ENCODE measurements around the gene CCSER2. TPM values are rescaled to one million over a fixed set of nuclear protein-coding genes. Genes with fewer than 3 reads are reported as not detected.

The CCSER2 gene
- total RNA-seq, 2 experiments from 2014 or later: 86.4 to 93.1 TPM

DNA sequence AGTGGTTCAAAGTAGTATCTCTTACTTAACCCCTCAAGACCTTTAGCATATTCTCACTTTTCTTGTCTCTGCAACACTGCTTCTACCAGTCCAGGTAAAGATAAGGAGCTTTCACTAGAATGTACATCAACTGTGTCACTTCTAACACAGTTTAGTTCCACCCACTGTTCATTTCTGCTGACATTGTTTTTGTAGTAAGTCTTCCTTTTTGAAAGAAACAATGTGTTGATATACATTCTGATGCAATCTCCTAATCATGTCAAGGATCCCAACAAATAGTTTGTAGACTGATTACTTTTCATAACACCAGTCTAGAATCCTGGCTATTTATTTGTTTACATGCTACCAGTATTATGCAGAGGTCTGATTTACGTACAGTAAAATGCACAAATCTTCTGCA lies 47.5 kb downstream of the CCSER2 start:
- Mint-ChIP-seq H3K27ac (no peak overlapping the region), H3K27me3 (no peaks in the 10 kb centered on the region), H3K4me3 (no peak overlapping the region), H3K9me3 (no peaks in the 10 kb centered on the region), H3K36me3 (ENCODE audit: low read depth) (peaks cover 58% of the 10 kb centered on the region), H3K4me1 (peaks cover 37% of the 10 kb centered on the region)
- CTCF ChIA-PET: interaction anchor here (0.7 kb wide), 1 partner anchor 50 kb away, joined by 3 read pairs; no protein-coding TSS in a partner anchor
- no peak for DNase-seq
- POLR2A ChIA-PET: interaction anchor here (0.6 kb wide), 1 partner anchor 97 kb away, joined by 3 read pairs; no protein-coding TSS in a partner anchor

DNA sequence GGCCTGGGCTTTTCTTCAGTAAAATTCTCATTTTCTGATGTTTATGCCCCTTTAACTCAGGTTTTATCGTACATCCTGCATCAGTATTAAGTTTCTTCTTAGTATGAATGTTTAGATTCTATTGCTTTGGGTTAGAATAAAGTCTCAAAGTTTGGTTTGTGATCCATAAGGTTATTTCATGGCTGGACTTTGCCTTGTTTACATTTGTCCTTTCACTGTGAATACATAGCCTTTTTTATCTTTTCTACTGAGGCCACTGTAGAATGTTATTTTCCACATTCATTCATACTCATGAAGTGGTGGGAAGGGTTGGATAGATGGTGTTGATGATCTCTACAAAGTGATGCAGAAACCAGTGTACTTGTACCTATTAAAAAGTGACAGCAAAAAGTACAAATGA lies 59.8 kb downstream of the CCSER2 start:
- POLR2A ChIA-PET: no interaction called here
- CTCF ChIA-PET: no interaction called here
- H3K4me3 Mint-ChIP-seq: no peak overlapping the region
- H3K27ac Mint-ChIP-seq: no peak overlapping the region
- peaks cover 4% of the 10 kb centered on the region for H3K4me1 Mint-ChIP-seq
- peaks cover 16% of the 10 kb centered on the region for H3K9me3 Mint-ChIP-seq
- H3K27me3 Mint-ChIP-seq: no peaks in the 10 kb centered on the region
- H3K36me3 Mint-ChIP-seq (ENCODE audit: low read depth): peaks cover 63% of the 10 kb centered on the region
- DNase-seq: no peak

DNA sequence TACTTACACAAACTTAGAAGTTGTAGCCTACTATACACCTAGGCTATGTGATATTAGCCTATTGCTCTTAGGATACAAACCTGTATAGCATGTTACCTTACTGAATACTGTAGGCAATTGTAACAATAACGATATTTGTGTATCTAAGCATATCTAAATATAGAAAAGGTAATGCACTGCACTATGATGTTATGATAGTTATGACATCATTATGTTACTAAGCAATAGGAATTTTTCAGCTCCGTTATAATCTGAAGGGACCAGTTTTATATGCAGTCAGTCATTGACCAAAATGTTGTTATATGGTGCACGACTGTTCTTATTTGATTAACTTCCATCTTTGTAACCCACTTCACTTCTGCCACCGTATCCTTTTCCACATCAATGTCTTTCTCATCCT lies 62.0 kb downstream of the CCSER2 start:
- H3K27ac Mint-ChIP-seq: no peak overlapping the region

DNA sequence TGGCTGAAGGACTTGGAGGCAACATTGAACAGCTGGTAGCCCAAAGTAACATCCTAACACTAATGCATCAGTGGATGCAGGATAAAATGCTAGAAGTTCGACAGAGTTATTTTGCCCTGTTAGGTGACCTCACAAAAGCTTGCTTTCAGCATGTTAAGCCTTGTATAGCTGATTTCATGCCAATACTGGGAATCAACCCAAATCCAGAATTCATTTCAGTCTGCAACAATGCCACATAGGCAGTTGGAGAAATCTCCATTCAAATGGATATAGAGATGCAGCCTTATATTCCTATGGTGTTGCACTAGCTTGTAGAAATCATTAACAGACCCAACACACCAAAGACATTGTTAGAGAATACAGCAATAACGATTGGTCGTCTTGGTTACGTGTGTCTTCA lies 62.9 kb downstream of the CCSER2 start:
- CTCF ChIA-PET: no interaction called here
- Mint-ChIP-seq H3K4me3 (no peak overlapping the region), H3K27me3 (no peaks in the 10 kb centered on the region), H3K4me1 (peaks cover 4% of the 10 kb centered on the region), H3K9me3 (peaks cover 5% of the 10 kb centered on the region), H3K27ac (no peak overlapping the region), H3K36me3 (ENCODE audit: low read depth) (peaks cover 51% of the 10 kb centered on the region)
- POLR2A ChIA-PET: no interaction called here
- DNase-seq: no peak

More for the DNA sequence above, 62.0 kb downstream of the CCSER2 start:
- H3K9me3 Mint-ChIP-seq: peaks cover 5% of the 10 kb centered on the region
- POLR2A ChIA-PET: no interaction called here
- H3K36me3 Mint-ChIP-seq (ENCODE audit: low read depth): peaks cover 50% of the 10 kb centered on the region
- no peak for DNase-seq
- H3K4me1 Mint-ChIP-seq: peaks cover 4% of the 10 kb centered on the region
- CTCF ChIA-PET: no interaction called here
- H3K4me3 Mint-ChIP-seq: no peak overlapping the region
- no peaks in the 10 kb centered on the region for H3K27me3 Mint-ChIP-seq

DNA sequence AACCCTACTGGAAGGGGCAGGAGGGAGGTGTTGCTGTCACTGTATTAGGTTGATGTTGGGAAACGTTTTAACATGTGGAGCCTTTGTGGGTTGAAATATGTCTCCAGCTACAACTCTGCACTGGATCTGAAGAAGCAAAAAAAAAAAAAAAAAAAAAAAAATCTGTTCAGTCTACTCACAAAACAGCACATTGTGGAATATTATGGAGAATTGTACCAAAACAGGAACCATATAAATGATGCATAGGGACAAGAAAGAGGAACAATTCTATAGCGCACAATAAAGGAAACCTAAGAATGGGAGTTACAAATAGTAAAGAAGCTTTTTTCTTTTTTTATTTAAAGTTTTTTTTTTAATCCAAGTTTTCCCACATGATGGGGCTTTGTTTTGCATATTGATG lies 63.8 kb downstream of the CCSER2 start:
- DNase-seq: no peak
- Mint-ChIP-seq H3K9me3 (peaks cover 4% of the 10 kb centered on the region), H3K4me1 (peaks cover 2% of the 10 kb centered on the region), H3K36me3 (ENCODE audit: low read depth) (peaks cover 51% of the 10 kb centered on the region), H3K4me3 (no peak overlapping the region), H3K27ac (no peak overlapping the region), H3K27me3 (no peaks in the 10 kb centered on the region)
- POLR2A ChIA-PET: no interaction called here
- CTCF ChIA-PET: no interaction called here

DNA sequence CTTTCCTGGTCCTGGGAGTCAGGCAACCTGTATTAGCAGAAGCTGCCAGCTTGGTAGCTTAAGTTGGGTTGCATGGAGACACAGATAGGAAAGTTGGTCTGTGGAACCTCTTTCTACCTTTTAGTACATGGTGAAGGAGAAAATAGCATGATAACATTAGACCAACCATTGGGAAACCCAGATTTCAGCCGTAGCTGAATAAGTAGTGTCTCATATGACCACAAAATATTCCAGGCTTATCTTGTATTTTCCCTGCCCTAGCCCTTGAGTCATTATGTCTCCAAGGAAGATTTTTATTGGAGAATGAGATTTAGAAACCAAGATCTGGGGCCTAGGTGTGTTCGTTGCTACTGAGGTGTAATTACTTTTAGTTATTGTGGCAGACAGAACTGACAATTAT lies 67.2 kb downstream of the CCSER2 start:
- H3K36me3 Mint-ChIP-seq (ENCODE audit: low read depth): peaks cover 57% of the 10 kb centered on the region
- H3K9me3 Mint-ChIP-seq: peaks cover 9% of the 10 kb centered on the region

DNA sequence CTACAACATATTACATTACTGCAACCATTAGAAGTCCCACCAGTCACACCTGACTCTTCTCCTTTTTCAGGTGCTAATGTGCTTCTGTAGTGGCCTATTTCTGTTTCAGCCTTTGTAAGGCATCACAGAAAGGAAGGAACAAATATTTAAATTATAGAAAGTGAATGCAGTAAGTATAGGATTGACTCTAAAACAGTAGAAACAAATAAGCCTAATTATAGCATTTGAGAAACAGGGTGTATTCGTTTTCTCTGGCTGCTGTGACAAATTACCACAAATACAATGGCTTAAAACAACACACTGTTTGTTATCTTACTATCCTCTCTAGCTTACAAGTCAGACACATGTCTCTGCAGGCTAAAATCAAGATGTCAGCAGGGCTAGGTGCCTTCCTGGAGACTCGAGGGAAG lies 69.4 kb downstream of the CCSER2 start:
- Mint-ChIP-seq H3K4me1 (peaks cover 5% of the 10 kb centered on the region), H3K9me3 (peaks cover 9% of the 10 kb centered on the region), H3K27me3 (no peaks in the 10 kb centered on the region), H3K4me3 (no peak overlapping the region), H3K27ac (no peak overlapping the region), H3K36me3 (ENCODE audit: low read depth) (peaks cover 65% of the 10 kb centered on the region)
- ChIA-PET CTCF (interaction anchor here (0.9 kb wide), 3 partner anchors 45 to 139 kb away, joined by 3 read pairs; no protein-coding TSS in a partner anchor), POLR2A (no interaction called here)
- DNase-seq: no peak

More for the DNA sequence above, 67.2 kb downstream of the CCSER2 start:
- no peaks in the 10 kb centered on the region for H3K27me3 Mint-ChIP-seq
- H3K4me3 Mint-ChIP-seq: no peak overlapping the region
- CTCF ChIA-PET: interaction anchor here (0.7 to 1.0 kb wide), 2 partner anchors 29 to 107 kb away, joined by 3 read pairs; no protein-coding TSS in a partner anchor
- H3K27ac Mint-ChIP-seq: no peak overlapping the region
- H3K4me1 Mint-ChIP-seq: peaks cover 5% of the 10 kb centered on the region
- POLR2A ChIA-PET: interaction anchor here (0.6 kb wide), 1 partner anchor 58 kb away, joined by 3 read pairs; no protein-coding TSS in a partner anchor
- DNase-seq: no peak

DNA sequence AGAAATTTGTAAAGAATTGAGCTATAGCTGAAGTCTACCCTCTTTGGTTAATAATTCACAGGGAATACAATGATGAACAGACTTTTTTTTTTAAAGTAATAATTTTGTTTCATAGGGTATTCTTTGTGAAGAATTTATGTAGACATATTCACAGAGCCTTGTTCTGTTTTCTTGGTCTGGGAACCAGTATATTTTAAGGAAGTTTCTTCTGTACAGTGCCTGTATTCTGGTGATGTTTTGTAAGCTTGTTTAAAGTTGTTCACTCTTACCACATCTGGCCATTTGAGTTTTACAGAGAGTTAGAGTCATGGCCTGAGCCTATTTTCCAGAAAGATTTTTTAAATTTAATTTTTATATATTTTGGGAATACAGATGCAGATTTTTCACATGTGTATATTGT lies 70.3 kb downstream of the CCSER2 start:
- POLR2A ChIA-PET: no interaction called here
- no peak for DNase-seq
- Mint-ChIP-seq H3K4me3 (no peak overlapping the region), H3K27ac (no peak overlapping the region), H3K9me3 (peaks cover 9% of the 10 kb centered on the region), H3K27me3 (no peaks in the 10 kb centered on the region), H3K4me1 (peaks cover 5% of the 10 kb centered on the region), H3K36me3 (ENCODE audit: low read depth) (peaks cover 69% of the 10 kb centered on the region)
- CTCF ChIA-PET: interaction anchor here (0.9 kb wide), 2 partner anchors 46 to 138 kb away, joined by 3 read pairs; no protein-coding TSS in a partner anchor

DNA sequence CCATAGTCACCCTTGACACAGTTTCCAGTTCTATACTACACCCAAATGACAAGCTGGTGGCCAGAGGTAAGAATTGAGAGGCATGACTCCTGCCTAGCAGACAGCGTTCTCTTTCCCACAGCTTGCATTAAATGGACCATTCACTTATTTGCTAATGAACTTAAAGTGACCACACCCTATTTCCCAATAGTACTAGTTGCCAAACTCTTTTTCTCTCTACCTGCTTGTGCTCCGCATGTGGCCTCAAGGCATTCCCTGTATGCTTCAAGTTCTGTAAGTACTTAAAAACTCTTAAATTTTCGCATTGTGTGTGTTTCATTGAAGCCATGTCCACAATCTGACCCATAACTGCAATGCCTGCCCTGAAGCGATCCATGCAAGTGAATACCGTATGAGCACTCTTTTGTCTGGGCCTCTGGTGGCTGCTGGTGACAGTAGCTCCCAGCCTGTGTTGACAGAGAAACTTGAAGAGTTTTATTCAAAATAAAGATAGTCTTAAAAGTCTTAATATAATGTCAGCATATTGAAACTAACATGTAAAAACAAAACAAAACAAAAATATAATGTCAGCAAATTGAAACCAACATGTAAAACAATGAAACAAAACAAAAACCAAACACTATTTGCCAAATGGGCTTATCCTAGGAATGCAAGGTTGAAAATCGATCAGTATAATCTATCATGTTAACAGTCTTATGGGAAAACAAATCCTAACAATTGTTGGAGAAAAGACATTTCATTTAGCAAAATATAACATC lies 73.6 kb downstream of the CCSER2 start:
- peaks cover 23% of the 10 kb centered on the region for H3K4me1 Mint-ChIP-seq
- CTCF ChIA-PET: no interaction called here

DNA sequence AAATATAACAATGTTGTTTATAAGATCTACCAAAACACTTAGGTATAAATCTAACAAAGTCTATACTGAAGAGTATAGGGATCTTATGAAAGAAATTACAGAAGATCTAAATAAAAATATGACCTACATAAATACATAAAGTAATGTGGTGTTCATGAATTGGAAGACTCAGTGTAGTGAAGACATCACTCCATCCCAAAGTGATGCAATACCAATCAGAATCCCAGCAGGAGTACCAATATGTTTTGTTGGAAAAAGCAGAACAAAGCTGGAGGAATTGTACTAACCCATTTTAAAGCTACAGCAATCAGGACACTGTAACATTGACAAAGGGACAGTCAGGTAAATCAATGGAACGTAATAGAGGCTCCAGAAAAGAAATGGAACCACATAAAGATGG lies 76.4 kb downstream of the CCSER2 start:
- no peaks in the 10 kb centered on the region for H3K27me3 Mint-ChIP-seq
- CTCF ChIA-PET: interaction anchor here (1.4 kb wide), 1 partner anchor 26 kb away, joined by 4 read pairs; no protein-coding TSS in a partner anchor
- no peak for DNase-seq
- peaks cover 6% of the 10 kb centered on the region for H3K9me3 Mint-ChIP-seq
- no peak overlapping the region for H3K4me3 Mint-ChIP-seq
- H3K36me3 Mint-ChIP-seq (ENCODE audit: low read depth): peaks cover 59% of the 10 kb centered on the region
- peaks cover 24% of the 10 kb centered on the region for H3K4me1 Mint-ChIP-seq
- H3K27ac Mint-ChIP-seq: no peak overlapping the region
- POLR2A ChIA-PET: no interaction called here

More for the DNA sequence above, 73.6 kb downstream of the CCSER2 start:
- H3K27ac Mint-ChIP-seq: no peak overlapping the region
- POLR2A ChIA-PET: no interaction called here
- no peaks in the 10 kb centered on the region for H3K27me3 Mint-ChIP-seq
- peaks cover 65% of the 10 kb centered on the region for H3K36me3 Mint-ChIP-seq (ENCODE audit: low read depth)
- no peak overlapping the region for H3K4me3 Mint-ChIP-seq
- DNase-seq: no peak
- peaks cover 5% of the 10 kb centered on the region for H3K9me3 Mint-ChIP-seq

DNA sequence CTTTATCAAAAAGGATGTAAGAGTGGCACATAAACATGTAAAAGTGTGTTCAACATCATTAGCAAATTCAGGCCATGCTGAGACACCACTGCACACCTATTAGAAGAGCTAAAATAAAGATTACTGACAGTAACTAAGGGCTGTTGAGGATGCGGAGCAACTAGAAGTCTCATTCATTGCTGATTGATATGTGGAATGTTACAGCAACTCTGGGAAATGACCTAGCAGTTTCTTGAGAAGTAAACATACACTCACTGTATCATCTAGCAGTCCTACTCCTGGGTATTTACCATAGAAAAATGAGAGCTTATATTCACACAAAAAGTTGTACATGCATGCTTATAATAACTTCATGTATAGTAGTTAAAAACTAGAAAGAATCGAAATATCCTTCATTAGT lies 77.3 kb downstream of the CCSER2 start:
- H3K4me1 Mint-ChIP-seq: peaks cover 24% of the 10 kb centered on the region
- DNase-seq: no peak
- H3K36me3 Mint-ChIP-seq (ENCODE audit: low read depth): peaks cover 58% of the 10 kb centered on the region
- H3K27ac Mint-ChIP-seq: no peak overlapping the region
- H3K9me3 Mint-ChIP-seq: peaks cover 10% of the 10 kb centered on the region
- ChIA-PET CTCF (no interaction called here), POLR2A (no interaction called here)
- H3K4me3 Mint-ChIP-seq: no peak overlapping the region
- no peaks in the 10 kb centered on the region for H3K27me3 Mint-ChIP-seq

DNA sequence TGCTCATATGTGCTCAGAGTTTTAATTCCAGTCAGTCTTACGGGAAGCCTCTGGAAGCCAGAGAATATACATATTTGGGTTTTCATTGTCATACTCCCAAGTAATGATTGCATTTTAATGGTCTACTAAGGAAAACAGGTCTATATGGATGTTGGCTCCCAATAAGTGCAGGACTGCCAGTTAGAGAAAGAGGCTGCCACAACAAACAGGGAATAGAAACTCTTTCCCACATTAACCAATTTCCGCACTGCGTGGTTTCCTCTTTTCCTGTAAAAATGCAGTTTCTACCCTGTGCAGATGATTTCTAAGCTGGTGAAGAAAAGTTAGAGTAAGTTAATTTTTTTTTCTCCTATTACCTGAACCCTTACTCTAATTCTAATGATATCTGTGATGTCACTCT lies 78.2 kb downstream of the CCSER2 start:
- H3K4me3 Mint-ChIP-seq: no peak overlapping the region
- no peaks in the 10 kb centered on the region for H3K27me3 Mint-ChIP-seq
- H3K27ac Mint-ChIP-seq: no peak overlapping the region
- ChIA-PET CTCF (no interaction called here), POLR2A (no interaction called here)
- peaks cover 17% of the 10 kb centered on the region for H3K9me3 Mint-ChIP-seq
- peaks cover 58% of the 10 kb centered on the region for H3K36me3 Mint-ChIP-seq (ENCODE audit: low read depth)
- no peak for DNase-seq
- peaks cover 22% of the 10 kb centered on the region for H3K4me1 Mint-ChIP-seq

DNA sequence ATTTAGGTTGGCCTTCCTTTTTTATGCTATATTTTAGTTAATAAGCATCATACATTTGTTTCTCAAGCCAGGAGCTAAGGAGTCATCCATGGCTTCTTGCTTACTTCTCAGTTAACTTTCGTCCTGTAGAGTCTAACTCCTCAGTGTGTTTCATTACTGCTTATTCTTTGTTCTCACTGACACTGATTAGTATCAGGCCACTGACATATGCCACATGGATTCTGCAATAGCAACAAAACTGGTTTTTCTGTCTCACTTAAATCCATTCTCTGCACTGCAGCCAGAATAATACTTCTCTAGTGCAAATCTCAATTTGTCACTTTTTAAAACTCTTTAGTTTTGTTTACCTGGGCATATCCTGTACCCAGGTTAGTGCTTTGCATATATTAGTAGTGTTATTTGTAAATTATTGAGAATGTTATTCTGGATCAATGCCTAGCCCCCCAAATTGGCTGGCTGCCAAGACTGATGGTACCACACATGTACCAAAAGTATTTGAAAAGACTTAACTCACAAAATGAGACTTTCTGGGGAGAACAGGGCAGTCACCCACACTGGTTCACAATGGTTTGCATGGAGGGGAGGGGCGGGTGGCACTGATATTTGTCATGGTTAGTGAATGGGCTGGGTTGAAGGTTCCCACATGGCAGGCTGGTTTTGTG lies 79.1 kb downstream of the CCSER2 start:
- peaks cover 26% of the 10 kb centered on the region for H3K9me3 Mint-ChIP-seq
- CTCF ChIA-PET: no interaction called here
- DNase-seq: no peak
- no peak overlapping the region for H3K4me3 Mint-ChIP-seq
- POLR2A ChIA-PET: no interaction called here
- H3K4me1 Mint-ChIP-seq: peaks cover 25% of the 10 kb centered on the region
- no peak overlapping the region for H3K27ac Mint-ChIP-seq
- no peaks in the 10 kb centered on the region for H3K27me3 Mint-ChIP-seq
- peaks cover 59% of the 10 kb centered on the region for H3K36me3 Mint-ChIP-seq (ENCODE audit: low read depth)
